Naive thymus-derived CD8-positive, alpha-beta T cell (primary cell): ENCODE data around the gene IYD. TPM values are rescaled to one million over a fixed set of nuclear protein-coding genes. Genes with fewer than 3 reads are reported as not detected.

Source experiments
- ATAC-seq, 2 donors: fragments of 150-1000 bp; cut with Tn5 transposase in 1 of 2; sonication (Bioruptor Pico), chemical (Tn5 transposase) in 1 of 2; 1 replicate in 1 of 2; 2 replicates in 1 of 2; pipeline ENCODE4 v1.10.0; 2021; ENCODE audit warnings: mild to moderate bottlenecking in 2 of 2, moderate library complexity in 2 of 2
- POLR2A ChIA-PET: fragments of 350-600 bp; sonication (Branson Sonifier 250); formaldehyde crosslinking; loops from one replicate; lab custom pipeline; 2021; ENCODE audit warnings: antibody characterized with exemption; lab: Charles Lee
- DNase-seq, 10 donors: peaks; one replicate each; pipeline versions ENCODE4 v3.0.0 to v3.0.0-alpha.2; 2020 to 2022
- H3K27ac Mint-ChIP-seq, 10 donors: one replicate each; pipeline ENCODE4 v1.8.0; 2020 to 2022; ENCODE audit warnings: mild to moderate bottlenecking in 10 of 10, mixed read lengths in 10 of 10, moderate library complexity in 4 of 10, inconsistent platforms in 1 of 10
- H3K27me3 Mint-ChIP-seq, 5 donors: one replicate each; pipeline ENCODE4 v1.8.0; 2021 to 2022; ENCODE audit warnings: mixed read lengths in 5 of 5
- H3K36me3 Mint-ChIP-seq, 3 donors: one replicate each; pipeline ENCODE4 v1.8.0; 2020 to 2022; ENCODE audit warnings: mixed read lengths in 3 of 3, mild to moderate bottlenecking in 2 of 3, inconsistent platforms in 1 of 3
- H3K4me1 Mint-ChIP-seq, 4 donors: one replicate each; pipeline ENCODE4 v1.8.0; 2021 to 2022; ENCODE audit warnings: mixed read lengths in 4 of 4
- H3K4me3 Mint-ChIP-seq, 10 donors: one replicate each; pipeline ENCODE4 v1.8.0; 2020 to 2022; ENCODE audit warnings: mild to moderate bottlenecking in 10 of 10, mixed read lengths in 10 of 10, moderate library complexity in 6 of 10, inconsistent platforms in 1 of 10
- H3K9me3 Mint-ChIP-seq, 9 donors: one replicate each; pipeline ENCODE4 v1.8.0; 2020 to 2022; ENCODE audit warnings: mixed read lengths in 9 of 9, mild to moderate bottlenecking in 3 of 9, inconsistent platforms in 1 of 9, moderate library complexity in 1 of 9
- polyA plus RNA-seq, 3 donors: library from polyadenylated mRNA; unstranded; fragments of 300-500 nt; fragmentation: Illumina TruSeq; gene quantifications; one replicate each; pipeline ENCODE4 v1.2.3, GENCODE V29; 2021
- total RNA-seq, 8 experiments: library from RNA in 2 of 8; stranded (reverse) in 2 of 8; gene quantifications; one replicate each; pipeline ENCODE4 v1.2.3 and lab custom pipeline; 2021 to 2026

Gene IYD
- total and polyA plus RNA-seq, 5 experiments from 2014 or later, result not detected

GRCh38 chr6:150412221-150412620 is 43.4 kb downstream of the IYD start:
- Mint-ChIP-seq H3K4me1 (peaks cover 0 to 4% (median 0%) of the 10 kb centered on the region in 4 donors), H3K27me3 (peaks cover 27 to 59% (median 43%) of the 10 kb centered on the region in 5 donors), H3K36me3 (no peaks in the 10 kb centered on the region), H3K27ac (no peak overlapping the region), H3K4me3 (no peak overlapping the region), H3K9me3 (no peaks in the 10 kb centered on the region)
- no peak for DNase-seq
- POLR2A ChIA-PET, result no interaction called here
- ATAC-seq, result no peak

- H3K27me3 Mint-ChIP-seq, result peaks cover 23 to 56% (median 39%) of the 10 kb centered on the region in 5 donors
Observed at GRCh38 chr6:150413198-150413597, 44.4 kb downstream of the IYD start.

GRCh38 chr6:150413781-150414281 is 45.0 kb downstream of the IYD start:
- DNase-seq (no peak), ATAC-seq (no peak)
- Mint-ChIP-seq H3K36me3 (no peaks in the 10 kb centered on the region), H3K4me1 (peaks cover 7 to 13% (median 9%) of the 10 kb centered on the region in 4 donors), H3K27me3 (peaks cover 21 to 49% (median 33%) of the 10 kb centered on the region in 5 donors), H3K27ac (no peak overlapping the region), H3K4me3 (no peak overlapping the region), H3K9me3 (no peaks in the 10 kb centered on the region)
- POLR2A ChIA-PET, result no interaction called here

More at GRCh38 chr6:150413198-150413597, 44.4 kb downstream of the IYD start:
- no peaks in the 10 kb centered on the region for H3K36me3 Mint-ChIP-seq
- no peak for ATAC-seq
- no peak overlapping the region for H3K4me3 Mint-ChIP-seq
- POLR2A ChIA-PET, result no interaction called here
- no peak overlapping the region for H3K27ac Mint-ChIP-seq
- H3K9me3 Mint-ChIP-seq, result no peaks in the 10 kb centered on the region
- peaks cover 2 to 7% (median 5%) of the 10 kb centered on the region in 4 donors for H3K4me1 Mint-ChIP-seq
- no peak for DNase-seq

GRCh38 chr6:150416128-150416527 is 47.3 kb downstream of the IYD start:
- H3K4me3 Mint-ChIP-seq, result no peak overlapping the region
- H3K4me1 Mint-ChIP-seq, result peaks cover 7 to 15% (median 10%) of the 10 kb centered on the region in 4 donors
- peak overlapping the region in 1 of 10 donors; percentile 20 for H3K27ac Mint-ChIP-seq
- peaks cover 0 to 11% (median 2%) of the 10 kb centered on the region in 9 donors for H3K9me3 Mint-ChIP-seq
- H3K27me3 Mint-ChIP-seq, result peaks cover 18 to 44% (median 28%) of the 10 kb centered on the region in 5 donors
- peaks cover 0 to 5% (median 0%) of the 10 kb centered on the region in 3 donors for H3K36me3 Mint-ChIP-seq
- ATAC-seq, result no peak
- POLR2A ChIA-PET, result no interaction called here
- DNase-seq, result no peak

- no peak for DNase-seq
- peaks cover 15 to 40% (median 27%) of the 10 kb centered on the region in 5 donors for H3K27me3 Mint-ChIP-seq
- no peak overlapping the region for H3K27ac Mint-ChIP-seq
- H3K36me3 Mint-ChIP-seq, result peaks cover 0 to 5% (median 0%) of the 10 kb centered on the region in 3 donors
- H3K4me3 Mint-ChIP-seq, result no peak overlapping the region
- peaks cover 0 to 11% (median 2%) of the 10 kb centered on the region in 9 donors for H3K9me3 Mint-ChIP-seq
- ATAC-seq, result no peak
- H3K4me1 Mint-ChIP-seq, result peaks cover 7 to 15% (median 10%) of the 10 kb centered on the region in 4 donors
- POLR2A ChIA-PET, result no interaction called here
Observed at GRCh38 chr6:150417250-150417649, 48.4 kb downstream of the IYD start.

GRCh38 chr6:150417899-150418826 is 49.4 kb downstream of the IYD start:
- Mint-ChIP-seq H3K27me3 (peaks cover 15 to 35% (median 21%) of the 10 kb centered on the region in 5 donors), H3K9me3 (peaks cover 0 to 11% (median 2%) of the 10 kb centered on the region in 9 donors), H3K4me3 (peak overlapping the region; percentile 71 to 87 (median 81)), H3K27ac (peak overlapping the region in 8 of 10 donors; percentile 20 to 86 (median 26)), H3K36me3 (peaks cover 0 to 5% (median 0%) of the 10 kb centered on the region in 3 donors), H3K4me1 (peaks cover 7 to 15% (median 10%) of the 10 kb centered on the region in 4 donors)
- POLR2A ChIA-PET, result interaction anchor here (0.7 kb wide), 1 partner anchor 263 kb away, joined by 3 read pairs; no protein-coding TSS in a partner anchor
- DNase-seq (peak in 5 of 10 donors; percentile 15 to 52 (median 49)), ATAC-seq (peak; percentile 65 to 79)

- Mint-ChIP-seq H3K9me3 (peaks cover 0 to 11% (median 2%) of the 10 kb centered on the region in 9 donors), H3K4me1 (peaks cover 7 to 15% (median 10%) of the 10 kb centered on the region in 4 donors), H3K36me3 (peaks cover 0 to 5% (median 0%) of the 10 kb centered on the region in 3 donors), H3K4me3 (peak overlapping the region; percentile 71 to 87 (median 81)), H3K27me3 (peaks cover 11 to 35% (median 19%) of the 10 kb centered on the region in 5 donors), H3K27ac (peak overlapping the region in 7 of 10 donors; percentile 16 to 86 (median 31))
- DNase-seq, result peak; percentile 10 to 70 (median 38)
- peak; percentile 34 to 72 for ATAC-seq
- POLR2A ChIA-PET, result interaction anchor here (0.7 kb wide), 1 partner anchor 262 kb away, joined by 3 read pairs; no protein-coding TSS in a partner anchor
Observed at GRCh38 chr6:150418827-150419594, 50.2 kb downstream of the IYD start.

GRCh38 chr6:150420428-150420827 is 51.6 kb downstream of the IYD start:
- Mint-ChIP-seq H3K4me3 (peak overlapping the region in 1 of 10 donors; percentile 71), H3K9me3 (peaks cover 0 to 11% (median 2%) of the 10 kb centered on the region in 9 donors), H3K4me1 (peaks cover 7 to 15% (median 10%) of the 10 kb centered on the region in 4 donors), H3K27me3 (peaks cover 8 to 23% (median 12%) of the 10 kb centered on the region in 5 donors), H3K27ac (peak overlapping the region in 1 of 10 donors; percentile 86), H3K36me3 (peaks cover 0 to 7% (median 0%) of the 10 kb centered on the region in 3 donors)
- DNase-seq (no peak), ATAC-seq (no peak)
- POLR2A ChIA-PET, result no interaction called here

GRCh38 chr6:150420926-150421325 is 52.1 kb downstream of the IYD start:
- Mint-ChIP-seq H3K27ac (no peak overlapping the region), H3K9me3 (peaks cover 0 to 11% (median 2%) of the 10 kb centered on the region in 9 donors), H3K4me1 (peaks cover 7 to 15% (median 10%) of the 10 kb centered on the region in 4 donors), H3K27me3 (peaks cover 6 to 18% (median 9%) of the 10 kb centered on the region in 5 donors), H3K36me3 (peaks cover 0 to 7% (median 0%) of the 10 kb centered on the region in 3 donors), H3K4me3 (no peak overlapping the region)
- DNase-seq, result no peak
- POLR2A ChIA-PET, result no interaction called here
- no peak for ATAC-seq

GRCh38 chr6:150425508-150425907 is 56.7 kb downstream of the IYD start:
- Mint-ChIP-seq H3K36me3 (peaks cover 0 to 4% (median 0%) of the 10 kb centered on the region in 3 donors), H3K27me3 (no peaks in the 10 kb centered on the region), H3K27ac (no peak overlapping the region), H3K4me1 (peaks cover 0 to 2% (median 0%) of the 10 kb centered on the region in 4 donors), H3K4me3 (no peak overlapping the region), H3K9me3 (peaks cover 0 to 2% (median 0%) of the 10 kb centered on the region in 9 donors)
- DNase-seq (no peak), ATAC-seq (no peak)
- POLR2A ChIA-PET, result no interaction called here

- ATAC-seq (no peak), DNase-seq (no peak)
- H3K36me3 Mint-ChIP-seq, result peaks cover 0 to 1% (median 0%) of the 10 kb centered on the region in 3 donors
- no peak overlapping the region for H3K4me3 Mint-ChIP-seq
- H3K9me3 Mint-ChIP-seq, result no peaks in the 10 kb centered on the region
- H3K27ac Mint-ChIP-seq, result no peak overlapping the region
- H3K27me3 Mint-ChIP-seq, result no peaks in the 10 kb centered on the region
- POLR2A ChIA-PET, result no interaction called here
- H3K4me1 Mint-ChIP-seq, result peaks cover 0 to 2% (median 0%) of the 10 kb centered on the region in 4 donors
Observed at GRCh38 chr6:150426198-150426597, 57.4 kb downstream of the IYD start.
